Activated CD4-positive, alpha-beta T cell treated with anti-CD3 and anti-CD28 coated beads, Interleukin-2, amount 10 ng/mL, durations not matched to agents 24 days and 14 days (primary cell): ENCODE data around the gene ZFAND2A. TPM values are rescaled to one million over a fixed set of nuclear protein-coding genes. Genes with fewer than 3 reads are reported as not detected.
"Not testable (repeated sequence)": the region's sequence is repeated elsewhere in the genome, so short reads cannot be mapped to it uniquely, and the experiment has no call there.

Source experiments
- DNase-seq: peaks from one replicate; pipeline ENCODE4 v3.0.0; 2022
- H3K27ac Mint-ChIP-seq: one replicate; pipeline ENCODE4 v1.8.0; 2022; ENCODE audit warnings: mild to moderate bottlenecking, mixed read lengths
- H3K27me3 Mint-ChIP-seq: one replicate; pipeline ENCODE4 v1.8.0; 2022; ENCODE audit warnings: mixed read lengths
- H3K36me3 Mint-ChIP-seq: one replicate; pipeline ENCODE4 v1.8.0; 2022; ENCODE audit warnings: low read depth, mild to moderate bottlenecking, mixed read lengths
- H3K4me1 Mint-ChIP-seq: one replicate; pipeline ENCODE4 v1.8.0; 2021; ENCODE audit warnings: mixed read lengths
- H3K4me3 Mint-ChIP-seq: one replicate; pipeline ENCODE4 v1.8.0; 2022; ENCODE audit warnings: mild to moderate bottlenecking, moderate library complexity, mixed read lengths
- H3K9me3 Mint-ChIP-seq: one replicate; pipeline ENCODE4 v1.8.0; 2021; ENCODE audit warnings: mixed read lengths
- intact Hi-C: fragments of 100-400 bp; cut with micrococcal nuclease; formaldehyde crosslinking; loops from one replicate; pipeline ENCODE4 v1.15.1; 2023
- total RNA-seq: library from RNA; stranded (reverse); gene quantifications from 2 replicates; pipeline ENCODE4 v1.2.3, GENCODE V29; 2022

The ZFAND2A gene
- total RNA-seq, 1 donor from 2014 or later: 24.2 TPM

GRCh38 chr7:1120791-1121190, 39.2 kb downstream of the ZFAND2A start:
- DNase-seq: no peak
- Mint-ChIP-seq H3K27me3 (no peaks in the 10 kb centered on the region), H3K36me3 (peaks cover 5% of the 10 kb centered on the region), H3K9me3 (peaks cover 4% of the 10 kb centered on the region), H3K4me1 (peaks cover 12% of the 10 kb centered on the region), H3K27ac (no peak overlapping the region), H3K4me3 (no peak overlapping the region)
- intact Hi-C loops: no loop called here

GRCh38 chr7:1119201-1119600, 40.8 kb downstream of the ZFAND2A start:
- DNase-seq: no peak
- intact Hi-C loops: no loop called here
- Mint-ChIP-seq H3K36me3 (peaks cover 5% of the 10 kb centered on the region), H3K27ac (peak overlapping the region; percentile 34), H3K4me3 (no peak overlapping the region), H3K9me3 (peaks cover 4% of the 10 kb centered on the region), H3K27me3 (no peaks in the 10 kb centered on the region), H3K4me1 (peaks cover 12% of the 10 kb centered on the region)

GRCh38 chr7:1117321-1117928, 42.6 kb downstream of the ZFAND2A start:
- Mint-ChIP-seq H3K27me3 (no peaks in the 10 kb centered on the region), H3K27ac (peak overlapping the region; percentile 22), H3K4me1 (peaks cover 12% of the 10 kb centered on the region), H3K36me3 (peaks cover 5% of the 10 kb centered on the region), H3K9me3 (peaks cover 4% of the 10 kb centered on the region), H3K4me3 (no peak overlapping the region)
- intact Hi-C loops: no loop called here
- DNase-seq: no peak

GRCh38 chr7:1116383-1117008, 43.5 kb downstream of the ZFAND2A start:
- H3K9me3 Mint-ChIP-seq, DNase-seq, H3K27ac Mint-ChIP-seq, H3K27me3 Mint-ChIP-seq, H3K4me3 Mint-ChIP-seq, H3K36me3 Mint-ChIP-seq, intact Hi-C loops: not testable (repeated sequence)
- H3K4me1 Mint-ChIP-seq: peaks cover 12% of the 10 kb centered on the region

GRCh38 chr7:1115171-1116045, 44.6 kb downstream of the ZFAND2A start:
- H3K9me3 Mint-ChIP-seq, H3K36me3 Mint-ChIP-seq, DNase-seq, H3K4me3 Mint-ChIP-seq, intact Hi-C loops, H3K27me3 Mint-ChIP-seq: not testable (repeated sequence)
- Mint-ChIP-seq H3K27ac (peak overlapping the region; percentile 80), H3K4me1 (peaks cover 12% of the 10 kb centered on the region)

- Mint-ChIP-seq H3K9me3 (peaks cover 4% of the 10 kb centered on the region), H3K27ac (no peak overlapping the region), H3K36me3 (peaks cover 5% of the 10 kb centered on the region), H3K4me3 (no peak overlapping the region), H3K27me3 (no peaks in the 10 kb centered on the region), H3K4me1 (peaks cover 12% of the 10 kb centered on the region)
- DNase-seq: no peak
- intact Hi-C loops: no loop called here
Measured at GRCh38 chr7:1114505-1114904, 45.5 kb downstream of the ZFAND2A start.

- intact Hi-C loops: no loop called here
- Mint-ChIP-seq H3K4me1 (peaks cover 9% of the 10 kb centered on the region), H3K27me3 (no peaks in the 10 kb centered on the region), H3K36me3 (peaks cover 5% of the 10 kb centered on the region), H3K9me3 (peaks cover 4% of the 10 kb centered on the region), H3K4me3 (no peak overlapping the region), H3K27ac (no peak overlapping the region)
- DNase-seq: no peak
Measured at GRCh38 chr7:1114088-1114487, 45.9 kb downstream of the ZFAND2A start.

- H3K4me1 Mint-ChIP-seq: peaks cover 8% of the 10 kb centered on the region
- H3K27me3 Mint-ChIP-seq: no peaks in the 10 kb centered on the region
- intact Hi-C loops: no loop called here
Measured at GRCh38 chr7:1113548-1113885, 46.5 kb downstream of the ZFAND2A start.

GRCh38 chr7:1112625-1113547, 47.1 kb downstream of the ZFAND2A start:
- Mint-ChIP-seq H3K9me3 (peaks cover 4% of the 10 kb centered on the region), H3K27ac (no peak overlapping the region), H3K4me3 (no peak overlapping the region), H3K36me3 (peaks cover 5% of the 10 kb centered on the region), H3K27me3 (no peaks in the 10 kb centered on the region), H3K4me1 (peaks cover 4% of the 10 kb centered on the region)
- DNase-seq: no peak
- intact Hi-C loops: no loop called here

More at GRCh38 chr7:1113548-1113885, 46.5 kb downstream of the ZFAND2A start:
- Mint-ChIP-seq H3K27ac (no peak overlapping the region), H3K4me3 (no peak overlapping the region), H3K9me3 (peaks cover 4% of the 10 kb centered on the region), H3K36me3 (peaks cover 5% of the 10 kb centered on the region)
- no peak for DNase-seq

- Mint-ChIP-seq H3K36me3 (no peaks in the 10 kb centered on the region), H3K27ac (no peak overlapping the region), H3K27me3 (no peaks in the 10 kb centered on the region), H3K9me3 (no peaks in the 10 kb centered on the region), H3K4me3 (no peak overlapping the region), H3K4me1 (no peaks in the 10 kb centered on the region)
- intact Hi-C loops: no loop called here
- DNase-seq: no peak
Measured at GRCh38 chr7:1112109-1112508, 47.9 kb downstream of the ZFAND2A start.

- H3K4me1 Mint-ChIP-seq: no peaks in the 10 kb centered on the region
- no peak for DNase-seq
- intact Hi-C loops: no loop called here
- H3K4me3 Mint-ChIP-seq: no peak overlapping the region
- H3K9me3 Mint-ChIP-seq: no peaks in the 10 kb centered on the region
- H3K27ac Mint-ChIP-seq: no peak overlapping the region
- H3K36me3 Mint-ChIP-seq: no peaks in the 10 kb centered on the region
- no peaks in the 10 kb centered on the region for H3K27me3 Mint-ChIP-seq
Measured at GRCh38 chr7:1111156-1111555, 48.8 kb downstream of the ZFAND2A start.

GRCh38 chr7:1110358-1110757, 49.6 kb downstream of the ZFAND2A start:
- no peak for DNase-seq
- intact Hi-C loops: no loop called here
- H3K4me3 Mint-ChIP-seq: no peak overlapping the region
- H3K27me3 Mint-ChIP-seq: no peaks in the 10 kb centered on the region
- no peaks in the 10 kb centered on the region for H3K36me3 Mint-ChIP-seq
- H3K27ac Mint-ChIP-seq: no peak overlapping the region
- H3K9me3 Mint-ChIP-seq: no peaks in the 10 kb centered on the region
- no peaks in the 10 kb centered on the region for H3K4me1 Mint-ChIP-seq

- intact Hi-C loops: no loop called here
- Mint-ChIP-seq H3K4me3 (no peak overlapping the region), H3K4me1 (peaks cover 4% of the 10 kb centered on the region), H3K27me3 (no peaks in the 10 kb centered on the region), H3K9me3 (no peaks in the 10 kb centered on the region), H3K27ac (no peak overlapping the region), H3K36me3 (no peaks in the 10 kb centered on the region)
- no peak for DNase-seq
Measured at GRCh38 chr7:1109581-1110310, 50.2 kb downstream of the ZFAND2A start.
